ENCODE measurements around the gene MYOZ2. TPM values are rescaled to one million over a fixed set of nuclear protein-coding genes. Genes with fewer than 3 reads are reported as not detected.

Gene MYOZ2
- total and polyA plus RNA-seq, 2 donors (not counting 3 experiments of a cell fraction or from before 2014, with no cell fraction given), result 0.11 to 0.13 TPM

DNA sequence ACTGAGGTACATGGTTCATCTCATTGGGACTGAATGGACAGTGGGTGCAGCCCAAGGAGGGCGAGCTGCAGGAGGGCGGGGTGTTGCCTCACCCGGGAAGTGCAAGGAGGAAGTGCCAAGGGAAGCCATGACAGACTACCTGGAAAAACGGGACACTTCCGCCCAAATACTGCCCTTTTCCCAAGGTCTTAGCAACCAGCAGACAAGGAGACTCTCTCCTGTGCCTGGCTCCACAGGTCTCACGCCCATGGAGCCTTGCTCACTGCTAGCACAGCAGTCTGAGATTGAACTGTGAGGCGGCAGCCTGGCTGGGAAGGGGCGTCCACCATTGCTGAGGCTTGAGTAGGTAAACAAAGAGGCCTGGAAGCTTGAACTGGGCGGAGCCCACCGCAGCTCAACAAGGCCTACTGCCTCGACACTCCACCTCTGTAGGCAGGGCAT lies 62.2 kb downstream of the MYOZ2 start:
- Histone ChIP-seq H3K4me1 (ENCODE audit: control insufficient read depth, extremely low read depth, insufficient read depth, low read length) (no peaks in the 10 kb centered on the region), H3K9me1 (replicated peaks; ENCODE audit: control insufficient read depth, extremely low read depth, insufficient read depth, low read length) (no peaks in the 10 kb centered on the region), H3K36me3 (ENCODE audit: control insufficient read depth in 2 of 2, extremely low read depth in 1 of 2, insufficient read depth in 2 of 2, low read length in 2 of 2) (no peaks in the 10 kb centered on the region), H3K27ac (ENCODE audit: insufficient read depth, low read depth, low read length) (no peak overlapping the region), H3K27me3 (ENCODE audit: control insufficient read depth in 2 of 2, insufficient read depth in 2 of 2, low read length in 2 of 2) (no peaks in the 10 kb centered on the region), H2AFZ (ENCODE audit: low read depth, low read length) (no peak overlapping the region), H3K4me2 (ENCODE audit: insufficient read depth, low read length) (no peak overlapping the region), H4K20me1 (replicated peaks; ENCODE audit: control insufficient read depth, extremely low read depth, insufficient read depth, low read length) (no peaks in the 10 kb centered on the region), H3K4me3 (replicated peaks in 1 of 3; ENCODE audit: insufficient read depth in 1 of 3, low read depth in 1 of 3, low read length in 3 of 3) (no peak overlapping the region), H3K79me2 (ENCODE audit: control insufficient read depth, insufficient read depth, low read length) (no peaks in the 10 kb centered on the region), H3K9ac (replicated peaks; ENCODE audit: extremely low read depth, insufficient read depth, low read length) (no peak overlapping the region), H3K9me3 (replicated peaks; ENCODE audit: control insufficient read depth, insufficient read depth, low read length) (no peaks in the 10 kb centered on the region)
- dilution Hi-C loops (cut with MboI; ENCODE audit: extremely low pct_ligation_motif_present, low sequenced_read_pairs), result no loop called here
- BruUV-seq (replicated peaks), result no TSS peak
- no peak for DNase-seq (ENCODE audit: low read depth, low spot score)
- no peak for FAIRE-seq
- CTCF ChIA-PET, result no interaction called here
- POLR2A ChIA-PET, result no interaction called here
- no peak for TF ChIP-seq GATA2 (IDR thresholded peaks at IDR 0.05; ENCODE audit: insufficient read depth, insufficient read length, low read depth, low read length)
- intact Hi-C loops (cut with micrococcal nuclease), result no loop called here

GRCh38 chr4:119204916-119205315 lies 69.3 kb downstream of the MYOZ2 start:
- Histone ChIP-seq H3K9me3 (replicated peaks; ENCODE audit: control insufficient read depth, insufficient read depth, low read length) (no peaks in the 10 kb centered on the region), H3K27me3 (ENCODE audit: control insufficient read depth in 2 of 2, insufficient read depth in 2 of 2, low read length in 2 of 2) (no peaks in the 10 kb centered on the region), H2AFZ (ENCODE audit: low read depth, low read length) (peak overlapping the region; percentile 75), H4K20me1 (replicated peaks; ENCODE audit: control insufficient read depth, extremely low read depth, insufficient read depth, low read length) (no peaks in the 10 kb centered on the region), H3K4me1 (ENCODE audit: control insufficient read depth, extremely low read depth, insufficient read depth, low read length) (peaks cover 49% of the 10 kb centered on the region), H3K9me1 (replicated peaks; ENCODE audit: control insufficient read depth, extremely low read depth, insufficient read depth, low read length) (no peaks in the 10 kb centered on the region), H3K36me3 (ENCODE audit: control insufficient read depth in 2 of 2, extremely low read depth in 1 of 2, insufficient read depth in 2 of 2, low read length in 2 of 2) (no peaks in the 10 kb centered on the region), H3K27ac (ENCODE audit: insufficient read depth, low read depth, low read length) (peak overlapping the region; percentile 75), H3K4me2 (ENCODE audit: insufficient read depth, low read length) (peak overlapping the region; percentile 94), H3K4me3 (replicated peaks in 1 of 3; ENCODE audit: insufficient read depth in 1 of 3, low read depth in 1 of 3, low read length in 3 of 3) (peak overlapping the region in 1 of 3 experiments; percentile 28), H3K9ac (replicated peaks; ENCODE audit: extremely low read depth, insufficient read depth, low read length) (peak overlapping the region; percentile 67), H3K79me2 (ENCODE audit: control insufficient read depth, insufficient read depth, low read length) (no peaks in the 10 kb centered on the region)
- TF ChIP-seq CTCF (IDR thresholded peaks at IDR 0.05; ENCODE audit: extremely low read depth in 1 of 2, insufficient read depth in 1 of 2, low read depth in 1 of 2, low read length in 2 of 2) (no peak), POLR2AphosphoS5 (IDR thresholded peaks at IDR 0.05; ENCODE audit: insufficient read depth, low read depth, low read length) (no peak), EZH2 (IDR thresholded peaks at IDR 0.05; ENCODE audit: borderline replicate concordance, low read depth, low read length, severe bottlenecking) (no peak), GATA2 (IDR thresholded peaks at IDR 0.05; ENCODE audit: insufficient read depth, insufficient read length, low read depth, low read length) (no peak), MAX (IDR thresholded peaks at IDR 0.05; ENCODE audit: insufficient read depth, insufficient read length) (no peak), FOS (IDR thresholded peaks at IDR 0.05; ENCODE audit: borderline replicate concordance, insufficient read depth, low read length) (no peak), POLR2A (IDR thresholded peaks at IDR 0.05; ENCODE audit: low read depth, low read length) (no peak), JUN (IDR thresholded peaks at IDR 0.05; ENCODE audit: borderline replicate concordance, insufficient read depth, insufficient read length, low read depth) (no peak), MYC (IDR thresholded peaks at IDR 0.05; ENCODE audit: low read depth, low read length) (no peak)
- BruUV-seq (replicated peaks), result no TSS peak
- ChIA-PET POLR2A (interaction anchor here (0.6 kb wide), 1 partner anchor 31 kb away, joined by 4 read pairs; no protein-coding TSS in a partner anchor), CTCF (interaction anchor here (0.6 kb wide), 1 partner anchor 320 kb away, joined by 4 read pairs; no protein-coding TSS in a partner anchor)
- dilution Hi-C loops (cut with MboI; ENCODE audit: extremely low pct_ligation_motif_present, low sequenced_read_pairs) (no loop called here), intact Hi-C loops (cut with micrococcal nuclease) (no loop called here)
- FAIRE-seq, result no peak
- DNase-seq (ENCODE audit: low read depth, low spot score), result peak; percentile 30

Data from endothelial cell of umbilical vein (primary cell).